GM18870 (cell line): ENCODE measurements around the gene PSMD2.
"Not testable (repeated sequence)": the region's sequence is repeated elsewhere in the genome, so short reads cannot be mapped to it uniquely, and the experiment has no call there.

Source experiments
- ATAC-seq: cut with Tn5 transposase; IDR thresholded peaks from one replicate; pipeline ENCODE4 v1.9.1; 2021; ENCODE audit warnings: moderate library complexity; ENCODE audit not compliant: unreplicated experiment

PSMD2 gene

GRCh38 chr3:184298759-184299487 is at the start of gene PSMD2:
TSS of gene PSMD2 (plus strand) at chr3:184299241. CDS start at chr3:184299267, 26 bp downstream.
- peak; percentile 78 for ATAC-seq

- peak; percentile 79 for ATAC-seq
These were observed 49.5 kb upstream of the PSMD2 start, which contains the start of gene EEF1AKMT4 for GRCh38 chr3:184249412-184250166. TSS of gene EEF1AKMT4 (plus strand) at chr3:184249672. CDS start at chr3:184249695, 23 bp downstream.

- ATAC-seq: peak; percentile 70
These were observed 48.7 kb upstream of the PSMD2 start for GRCh38 chr3:184250167-184250828.

- no peak for ATAC-seq
These were observed 43.6 kb upstream of the PSMD2 start for GRCh38 chr3:184255291-184256039.

GRCh38 chr3:184257083-184257915 is 41.7 kb upstream of the PSMD2 start:
- ATAC-seq: no peak

GRCh38 chr3:184258926-184259325 is 40.1 kb upstream of the PSMD2 start:
- no peak for ATAC-seq

- ATAC-seq: no peak
These were observed 39.6 kb upstream of the PSMD2 start for GRCh38 chr3:184259396-184259877.

- no peak for ATAC-seq
These were observed 38.9 kb upstream of the PSMD2 start for GRCh38 chr3:184259878-184260723.

GRCh38 chr3:184260724-184261269 is 38.2 kb upstream of the PSMD2 start:
- no peak for ATAC-seq

- ATAC-seq: no peak
These were observed 37.7 kb upstream of the PSMD2 start, which contains the start of gene CAMK2N2 for GRCh38 chr3:184261270-184261853. TSS of gene CAMK2N2 (minus strand) at chr3:184261553. CDS start at chr3:184261285, 268 bp downstream.

- ATAC-seq: no peak
These were observed 36.9 kb upstream of the PSMD2 start for GRCh38 chr3:184261854-184262763.

GRCh38 chr3:184262764-184263179 is 36.3 kb upstream of the PSMD2 start:
- no peak for ATAC-seq

GRCh38 chr3:184267249-184267648 is 31.8 kb upstream of the PSMD2 start:
- ATAC-seq: not testable (repeated sequence)

GRCh38 chr3:184272269-184272668 is 26.8 kb upstream of the PSMD2 start:
- no peak for ATAC-seq

GRCh38 chr3:184275381-184275701 is 23.7 kb upstream of the PSMD2 start:
- no peak for ATAC-seq

- ATAC-seq: no peak
These were observed 22.8 kb upstream of the PSMD2 start, which contains the start of gene ECE2 for GRCh38 chr3:184275961-184276910. TSS of gene ECE2 (plus strand) at chr3:184276022. CDS start at chr3:184276154, 132 bp downstream.
